CD8-positive, alpha-beta memory T cell (primary cell): ENCODE data around the gene STX12. TPM values are rescaled to one million over a fixed set of nuclear protein-coding genes. Genes with fewer than 3 reads are reported as not detected.
A peak's percentile ranks its signal among the peaks of the same experiment; 100 is the strongest.
"Not testable (repeated sequence)": the region's sequence is repeated elsewhere in the genome, so short reads cannot be mapped to it uniquely, and the experiment has no call there.

Source experiments
- CTCF ChIA-PET: fragments of 350-600 bp; sonication (Branson Sonifier 250); formaldehyde crosslinking; loops from one replicate; lab custom pipeline; 2021; ENCODE audit warnings: antibody characterized with exemption; lab: Charles Lee
- POLR2A ChIA-PET: fragments of 350-600 bp; sonication (Branson Sonifier 250); formaldehyde crosslinking; loops from one replicate; lab custom pipeline; 2021; ENCODE audit warnings: antibody characterized with exemption; lab: Charles Lee
- DNase-seq, 5 donors: peaks; one replicate each; pipeline versions ENCODE4 v3.0.0 to v3.0.0-alpha.2; 2020 to 2022; ENCODE audit warnings: mixed read lengths in 1 of 5
- H3K27ac ChIP-seq: one replicate; pipeline ENCODE4 v1.7.0; 2013; ENCODE audit warnings: low read depth, mild to moderate bottlenecking, low read length, moderate library complexity
- H3K27me3 ChIP-seq: 2 replicates; pipeline ENCODE4 v1.7.0; 2013; ENCODE audit warnings: low read length, mild to moderate bottlenecking; ENCODE audit not compliant: insufficient read depth, poor library complexity, severe bottlenecking
- H3K36me3 ChIP-seq: 2 replicates; pipeline ENCODE4 v1.7.0; 2013; ENCODE audit warnings: mild to moderate bottlenecking, low read length, moderate library complexity; ENCODE audit not compliant: insufficient read depth
- H3K4me1 ChIP-seq: 2 replicates; pipeline ENCODE4 v1.7.0; 2013; ENCODE audit warnings: mild to moderate bottlenecking, low read length, moderate library complexity; ENCODE audit not compliant: insufficient read depth
- H3K4me3 ChIP-seq: 2 replicates; pipeline ENCODE4 v1.7.0; 2013; ENCODE audit warnings: mild to moderate bottlenecking, low read length
- H3K9me3 ChIP-seq: 2 replicates; pipeline ENCODE4 v1.7.0; 2013; ENCODE audit warnings: mild to moderate bottlenecking, low read length
- H3K27ac Mint-ChIP-seq, 8 donors: one replicate each; pipeline ENCODE4 v1.8.0; 2020 to 2021; ENCODE audit warnings: mixed read lengths in 8 of 8, mild to moderate bottlenecking in 6 of 8, inconsistent platforms in 3 of 8, moderate library complexity in 3 of 8
- H3K27me3 Mint-ChIP-seq, 2 donors: one replicate each; pipeline ENCODE4 v1.8.0; 2020 to 2021; ENCODE audit warnings: mixed read lengths in 2 of 2, mild to moderate bottlenecking in 1 of 2, moderate library complexity in 1 of 2
- H3K36me3 Mint-ChIP-seq, 3 donors: one replicate each; pipeline ENCODE4 v1.8.0; 2020 to 2021; ENCODE audit warnings: mixed read lengths in 3 of 3, inconsistent platforms in 1 of 3, mild to moderate bottlenecking in 1 of 3
- H3K4me1 Mint-ChIP-seq, 3 donors: one replicate each; pipeline ENCODE4 v1.8.0; 2020 to 2021; ENCODE audit warnings: mixed read lengths in 3 of 3, inconsistent platforms in 1 of 3, mild to moderate bottlenecking in 1 of 3
- H3K4me3 Mint-ChIP-seq, 7 donors: one replicate each; pipeline ENCODE4 v1.8.0; 2020 to 2021; ENCODE audit warnings: mixed read lengths in 7 of 7, mild to moderate bottlenecking in 6 of 7, moderate library complexity in 4 of 7, inconsistent platforms in 2 of 7
- H3K9me3 Mint-ChIP-seq, 5 donors: one replicate each; pipeline ENCODE4 v1.8.0; 2020 to 2022; ENCODE audit warnings: mixed read lengths in 5 of 5, mild to moderate bottlenecking in 3 of 5, moderate library complexity in 2 of 5, inconsistent platforms in 1 of 5
- polyA plus RNA-seq: library from polyadenylated mRNA; unstranded; fragments of 300-500 nt; fragmentation: Illumina TruSeq; gene quantifications from one replicate; pipeline ENCODE4 v1.2.3, GENCODE V29; 2021
- total RNA-seq, 2 experiments: library from RNA; stranded (reverse); gene quantifications; one replicate each; pipeline ENCODE4 v1.2.3, GENCODE V29; 2021

STX12 gene
- total and polyA plus RNA-seq, 3 experiments from 2014 or later = 18.8 to 23.4 (median 21.3) TPM

GRCh38 chr1:27816921-27817630, 44.1 kb downstream of the STX12 start:
- Mint-ChIP-seq H3K4me3 (no peak overlapping the region), H3K27ac (no peak overlapping the region), H3K36me3 (peaks cover 0 to 67% (median 15%) of the 10 kb centered on the region in 3 donors), H3K9me3 (no peaks in the 10 kb centered on the region), H3K4me1 (no peaks in the 10 kb centered on the region), H3K27me3 (no peaks in the 10 kb centered on the region)
- H3K27me3 ChIP-seq = no peaks in the 10 kb centered on the region
- H3K36me3 ChIP-seq = peaks cover 37% of the 10 kb centered on the region
- ChIA-PET CTCF (interaction anchor here (1.3 kb wide), 1 partner anchor 13 kb away, joined by 3 read pairs; the partner anchor contains the start of gene PPP1R8), POLR2A (no interaction called here)
- H3K27ac ChIP-seq = no peak overlapping the region
- H3K9me3 ChIP-seq = no peaks in the 10 kb centered on the region
- H3K4me1 ChIP-seq = no peaks in the 10 kb centered on the region
- no peak for DNase-seq
- H3K4me3 ChIP-seq = no peak overlapping the region

GRCh38 chr1:27821761-27822315, 48.8 kb downstream of the STX12 start:
- CTCF ChIA-PET = no interaction called here

GRCh38 chr1:27823784-27824183, 50.8 kb downstream of the STX12 start:
- Mint-ChIP-seq H3K27ac (peak overlapping the region in 2 of 8 donors; percentile 1 to 17), H3K4me3 (no peak overlapping the region)
- CTCF ChIA-PET = no interaction called here

More at GRCh38 chr1:27821761-27822315, 48.8 kb downstream of the STX12 start:
- no peaks in the 10 kb centered on the region for H3K27me3 Mint-ChIP-seq
- Histone ChIP-seq H3K27me3 (no peaks in the 10 kb centered on the region), H3K9me3 (no peaks in the 10 kb centered on the region), H3K27ac (no peak overlapping the region), H3K36me3 (peaks cover 33% of the 10 kb centered on the region), H3K4me3 (no peak overlapping the region), H3K4me1 (no peaks in the 10 kb centered on the region)
- POLR2A ChIA-PET = no interaction called here
- H3K27ac Mint-ChIP-seq = peak overlapping the region in 1 of 8 donors; percentile 36
- no peaks in the 10 kb centered on the region for H3K4me1 Mint-ChIP-seq
- peaks cover 0 to 56% (median 11%) of the 10 kb centered on the region in 3 donors for H3K36me3 Mint-ChIP-seq
- DNase-seq = no peak
- no peak overlapping the region for H3K4me3 Mint-ChIP-seq
- no peaks in the 10 kb centered on the region for H3K9me3 Mint-ChIP-seq

GRCh38 chr1:27824411-27824810, 51.4 kb downstream of the STX12 start:
- no peak overlapping the region for H3K4me3 ChIP-seq
- ChIA-PET POLR2A (no interaction called here), CTCF (no interaction called here)
- no peaks in the 10 kb centered on the region for H3K4me1 ChIP-seq
- H3K4me1 Mint-ChIP-seq = no peaks in the 10 kb centered on the region
- H3K27me3 Mint-ChIP-seq = no peaks in the 10 kb centered on the region
- H3K27me3 ChIP-seq = no peaks in the 10 kb centered on the region
- DNase-seq = no peak
- H3K4me3 Mint-ChIP-seq = no peak overlapping the region
- no peak overlapping the region for H3K27ac ChIP-seq
- H3K9me3 ChIP-seq = no peaks in the 10 kb centered on the region
- peak overlapping the region in 1 of 8 donors; percentile 17 for H3K27ac Mint-ChIP-seq
- peaks cover 0 to 38% (median 5%) of the 10 kb centered on the region in 3 donors for H3K36me3 Mint-ChIP-seq
- no peaks in the 10 kb centered on the region for H3K9me3 Mint-ChIP-seq
- H3K36me3 ChIP-seq = peaks cover 17% of the 10 kb centered on the region

More at GRCh38 chr1:27823784-27824183, 50.8 kb downstream of the STX12 start:
- Histone ChIP-seq H3K27me3 (no peaks in the 10 kb centered on the region), H3K4me3 (no peak overlapping the region), H3K9me3 (no peaks in the 10 kb centered on the region), H3K36me3 (peaks cover 19% of the 10 kb centered on the region), H3K27ac (no peak overlapping the region), H3K4me1 (no peaks in the 10 kb centered on the region)
- Mint-ChIP-seq H3K4me1 (no peaks in the 10 kb centered on the region), H3K9me3 (no peaks in the 10 kb centered on the region), H3K27me3 (no peaks in the 10 kb centered on the region), H3K36me3 (peaks cover 0 to 41% (median 8%) of the 10 kb centered on the region in 3 donors)
- DNase-seq = no peak
- POLR2A ChIA-PET = no interaction called here

GRCh38 chr1:27829339-27829960, 56.4 kb downstream of the STX12 start:
- Histone ChIP-seq H3K27ac (peak overlapping the region; percentile 84), H3K4me3 (peak overlapping the region; percentile 6), H3K4me1 (peaks cover 26% of the 10 kb centered on the region)
- Mint-ChIP-seq H3K4me3 (peak overlapping the region; percentile 91 to 99 (median 94)), H3K4me1 (peaks cover 20 to 37% (median 30%) of the 10 kb centered on the region in 3 donors), H3K36me3 (peaks cover 0 to 30% (median 2%) of the 10 kb centered on the region in 3 donors), H3K27ac (peak overlapping the region in 6 of 8 donors; percentile 54 to 99 (median 84))
- H3K27me3 ChIP-seq, H3K27me3 Mint-ChIP-seq, H3K9me3 Mint-ChIP-seq, H3K9me3 ChIP-seq, H3K36me3 ChIP-seq, DNase-seq: not testable (repeated sequence)
- POLR2A ChIA-PET = interaction anchor here (1.3 kb wide), 1 partner anchor 57 kb away, joined by 11 read pairs; the partner anchor contains the start of gene STX12
- CTCF ChIA-PET = interaction anchor here (0.8 to 1.4 kb wide), 2 partner anchors 12 to 158 kb away, joined by 3 to 4 read pairs; partner anchors contain the start of gene IFI6

- Histone ChIP-seq H3K36me3 (no peaks in the 10 kb centered on the region), H3K4me3 (peak within 1 kb of the TSS; percentile 74), H3K4me1 (peaks cover 33% of the 10 kb centered on the region), H3K9me3 (no peaks in the 10 kb centered on the region), H3K27ac (peak within 1 kb of the TSS; percentile 84), H3K27me3 (no peaks in the 10 kb centered on the region)
- ChIA-PET CTCF (interaction anchor here (1.0 to 1.4 kb wide), 2 partner anchors 13 to 149 kb away, joined by 3 to 4 read pairs; no protein-coding TSS in a partner anchor), POLR2A (interaction anchor here (0.6 to 1.5 kb wide), 4 partner anchors 58 to 436 kb away, joined by 3 to 11 read pairs (median 8); partner anchors contain the start of genes FAM76A, STX12 and XKR8)
- Mint-ChIP-seq H3K4me3 (peak within 1 kb of the TSS; percentile 91 to 99 (median 94)), H3K4me1 (peaks cover 26 to 50% (median 37%) of the 10 kb centered on the region in 3 donors), H3K36me3 (peaks cover 0 to 43% (median 3%) of the 10 kb centered on the region in 3 donors), H3K9me3 (no peaks in the 10 kb centered on the region), H3K27me3 (no peaks in the 10 kb centered on the region), H3K27ac (peak within 1 kb of the TSS; percentile 84 to 99 (median 94))
- DNase-seq = peak; percentile 76 to 89 (median 83)
Measured at GRCh38 chr1:27830621-27831440, 57.8 kb downstream of the STX12 start, which contains the start of gene PPP1R8. Gene PPP1R8 (plus strand): TSS chr1:27830782. CDS start chr1:27830836, 54 bp downstream.
